Tibial artery (tissue), 4 donors: ENCODE data around the gene PFKFB4.

Source experiments
- DNase-seq, 2 donors: peaks; one replicate each; pipeline ENCODE4 v3.0.0-alpha.2; 2019
- H3K27ac ChIP-seq, 2 donors: fragments of 200-600 bp; sonication (generic) in 1 of 2; 1 replicate in 1 of 2; 2 replicates in 1 of 2; pipeline ENCODE4 v1.5.1; 2018 to 2019; ENCODE audit warnings: mild to moderate bottlenecking in 1 of 2
- H3K27me3 ChIP-seq, 2 donors: fragments of 200-600 bp; sonication (generic) in 1 of 2; one replicate each; pipeline versions ENCODE4 v1.5.1 to v1.6.0; 2016 to 2019
- H3K36me3 ChIP-seq, 3 donors: fragments of 200-600 bp; sonication (generic) in 2 of 3; one replicate each; pipeline ENCODE4 v1.5.1; 2016 to 2019; ENCODE audit warnings: mild to moderate bottlenecking in 2 of 3
- H3K4me1 ChIP-seq, 4 donors: fragments of 200-600 bp; sonication (generic) in 2 of 4; 1 replicate in 3 of 4; 2 replicates in 1 of 4; pipeline ENCODE4 v1.5.1; 2016 to 2019
- H3K4me3 ChIP-seq, 2 donors: fragments of 200-600 bp; sonication (generic) in 1 of 2; 1 replicate in 1 of 2; 2 replicates in 1 of 2; pipeline ENCODE4 v1.5.1; 2018 to 2019; ENCODE audit warnings: mild to moderate bottlenecking in 2 of 2
- H3K9me3 ChIP-seq, 3 donors: fragments of 200-600 bp; sonication (generic) in 1 of 3; one replicate each; pipeline ENCODE4 v1.5.1; 2016 to 2019
- intact Hi-C: fragments of 100-400 bp; cut with DNase I; formaldehyde crosslinking; loops from one replicate; pipeline ENCODE4 v1.15.0; 2023; ENCODE audit warnings: low total_unique reads
- TF ChIP-seq, protein P1 (sequence below), 2 experiments: fragments of 200-600 bp in 1 of 2; fragments of 450-650 bp in 1 of 2; IDR thresholded peaks; one replicate each; pipeline ENCODE4 v1.5.1; 2017 to 2019; ENCODE audit warnings: antibody characterized with exemption in 2 of 2, mild to moderate bottlenecking in 1 of 2, moderate library complexity in 1 of 2

The PFKFB4 gene

GRCh38 chr3:48546203-48546829 lies 10.3 kb downstream of the PFKFB4 start:
- Histone ChIP-seq H3K4me1 (peaks cover 0 to 3% (median 0%) of the 10 kb centered on the region in 4 donors), H3K27ac (no peak overlapping the region), H3K27me3 (no peaks in the 10 kb centered on the region), H3K36me3 (peaks cover 6 to 26% (median 6%) of the 10 kb centered on the region in 3 donors), H3K9me3 (no peaks in the 10 kb centered on the region), H3K4me3 (no peak overlapping the region)
- TF ChIP-seq, protein P1, sequence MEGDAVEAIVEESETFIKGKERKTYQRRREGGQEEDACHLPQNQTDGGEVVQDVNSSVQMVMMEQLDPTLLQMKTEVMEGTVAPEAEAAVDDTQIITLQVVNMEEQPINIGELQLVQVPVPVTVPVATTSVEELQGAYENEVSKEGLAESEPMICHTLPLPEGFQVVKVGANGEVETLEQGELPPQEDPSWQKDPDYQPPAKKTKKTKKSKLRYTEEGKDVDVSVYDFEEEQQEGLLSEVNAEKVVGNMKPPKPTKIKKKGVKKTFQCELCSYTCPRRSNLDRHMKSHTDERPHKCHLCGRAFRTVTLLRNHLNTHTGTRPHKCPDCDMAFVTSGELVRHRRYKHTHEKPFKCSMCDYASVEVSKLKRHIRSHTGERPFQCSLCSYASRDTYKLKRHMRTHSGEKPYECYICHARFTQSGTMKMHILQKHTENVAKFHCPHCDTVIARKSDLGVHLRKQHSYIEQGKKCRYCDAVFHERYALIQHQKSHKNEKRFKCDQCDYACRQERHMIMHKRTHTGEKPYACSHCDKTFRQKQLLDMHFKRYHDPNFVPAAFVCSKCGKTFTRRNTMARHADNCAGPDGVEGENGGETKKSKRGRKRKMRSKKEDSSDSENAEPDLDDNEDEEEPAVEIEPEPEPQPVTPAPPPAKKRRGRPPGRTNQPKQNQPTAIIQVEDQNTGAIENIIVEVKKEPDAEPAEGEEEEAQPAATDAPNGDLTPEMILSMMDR (IDR thresholded peaks at IDR 0.05), result no peak
- no peak for DNase-seq
- intact Hi-C loops, result loop anchor here (10.0 kb wide), 1 partner anchor 152 kb away; no protein-coding TSS in a partner anchor

- intact Hi-C loops, result loop anchor here (10.0 kb wide), 1 partner anchor 149 kb away; no protein-coding TSS in a partner anchor
- no peaks in the 10 kb centered on the region for H3K27me3 ChIP-seq
Observed at GRCh38 chr3:48544141-48544540, 12.5 kb downstream of the PFKFB4 start.

DNA sequence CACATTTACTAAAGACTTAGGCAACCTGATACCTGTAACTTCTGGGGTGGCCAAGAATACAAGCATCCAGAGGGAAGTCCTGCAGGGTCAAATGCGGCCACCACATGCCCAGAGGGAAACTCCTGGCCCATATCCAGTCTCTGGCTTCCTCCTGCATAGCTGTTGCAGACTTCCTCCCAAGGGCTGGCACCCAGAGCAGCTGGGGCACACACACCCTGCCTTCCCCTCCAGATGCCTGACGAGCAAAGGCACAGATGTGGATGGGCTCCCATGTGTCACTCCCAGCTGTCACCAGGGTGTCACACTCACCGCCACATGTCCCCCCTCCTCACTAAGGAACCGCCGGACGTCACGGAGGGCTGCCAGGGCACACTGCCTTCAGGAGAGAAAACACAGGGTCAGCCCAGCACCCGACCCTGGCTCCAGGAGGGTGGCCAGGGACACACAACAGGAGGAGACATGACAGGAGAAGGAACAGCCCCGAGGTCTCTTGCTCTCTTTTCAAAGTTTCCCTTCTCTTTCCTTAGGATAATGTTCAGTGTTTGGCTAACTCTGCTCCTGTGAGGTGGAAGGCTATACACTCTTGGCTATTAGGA lies 13.2 kb downstream of the PFKFB4 start:
- TF ChIP-seq, protein P1 (IDR thresholded peaks at IDR 0.05), result no peak
- Histone ChIP-seq H3K27me3 (no peaks in the 10 kb centered on the region), H3K4me1 (peaks cover 0 to under 1% (median 0%) of the 10 kb centered on the region in 4 donors), H3K4me3 (no peak overlapping the region), H3K27ac (no peak overlapping the region), H3K9me3 (no peaks in the 10 kb centered on the region), H3K36me3 (peaks cover 6 to 35% (median 6%) of the 10 kb centered on the region in 3 donors)
- peak in 1 of 2 donors; percentile 69 for DNase-seq
- intact Hi-C loops, result loop anchor here (10.0 kb wide), 1 partner anchor 149 kb away; no protein-coding TSS in a partner anchor

More at GRCh38 chr3:48544141-48544540, 12.5 kb downstream of the PFKFB4 start:
- H3K9me3 ChIP-seq, result no peaks in the 10 kb centered on the region
- H3K4me3 ChIP-seq, result no peak overlapping the region
- no peak overlapping the region for H3K27ac ChIP-seq
- peaks cover 0 to 3% (median 0%) of the 10 kb centered on the region in 4 donors for H3K4me1 ChIP-seq
- H3K36me3 ChIP-seq, result peaks cover 6 to 28% (median 6%) of the 10 kb centered on the region in 3 donors
- no peak for DNase-seq
- TF ChIP-seq, protein P1 (IDR thresholded peaks at IDR 0.05), result no peak

GRCh38 chr3:48538451-48538850 lies 18.2 kb downstream of the PFKFB4 start:
- DNase-seq, result no peak
- TF ChIP-seq, protein P1 (IDR thresholded peaks at IDR 0.05), result no peak
- intact Hi-C loops, result no loop called here
- Histone ChIP-seq H3K9me3 (no peaks in the 10 kb centered on the region), H3K27me3 (no peaks in the 10 kb centered on the region), H3K27ac (no peak overlapping the region), H3K4me3 (no peak overlapping the region), H3K4me1 (no peaks in the 10 kb centered on the region), H3K36me3 (peaks cover 0 to 67% (median 26%) of the 10 kb centered on the region in 3 donors)

GRCh38 chr3:48536785-48537184 lies 19.8 kb downstream of the PFKFB4 start:
- H3K27me3 ChIP-seq, result no peaks in the 10 kb centered on the region
- H3K27ac ChIP-seq, result no peak overlapping the region
- intact Hi-C loops, result no loop called here
- peaks cover 0 to 59% (median 27%) of the 10 kb centered on the region in 3 donors for H3K36me3 ChIP-seq
- H3K4me3 ChIP-seq, result no peak overlapping the region
- TF ChIP-seq, protein P1 (IDR thresholded peaks at IDR 0.05), result no peak
- H3K4me1 ChIP-seq, result no peaks in the 10 kb centered on the region
- DNase-seq, result no peak
- no peaks in the 10 kb centered on the region for H3K9me3 ChIP-seq
